ENCODE data around the gene TM4SF20.

Gene TM4SF20

GRCh38 chr2:227326783-227327182 lies 52.3 kb downstream of the TM4SF20 start:
- DNase-seq, result no peak
- in situ Hi-C loops (cut with MboI; ENCODE audit: low pct_unique_long_range_greater_than_20kb, low sequenced_read_pairs), result no loop called here

GRCh38 chr2:227325839-227326195 lies 53.3 kb downstream of the TM4SF20 start:
- in situ Hi-C loops (cut with MboI; ENCODE audit: low pct_unique_long_range_greater_than_20kb, low sequenced_read_pairs), result no loop called here

GRCh38 chr2:227324995-227325838 lies 53.9 kb downstream of the TM4SF20 start, which contains the start of gene MFF:
Gene MFF (plus strand): TSS chr2:227325251. CDS start chr2:227330666, 5,415 bp downstream.
- in situ Hi-C loops (cut with MboI; ENCODE audit: low pct_unique_long_range_greater_than_20kb, low sequenced_read_pairs), result no loop called here
- DNase-seq, result peak; percentile 91

More at GRCh38 chr2:227325839-227326195, 53.3 kb downstream of the TM4SF20 start:
- DNase-seq, result peak; percentile 49

GRCh38 chr2:227324642-227324994 lies 54.5 kb downstream of the TM4SF20 start:
- in situ Hi-C loops (cut with MboI; ENCODE audit: low pct_unique_long_range_greater_than_20kb, low sequenced_read_pairs), result no loop called here
- DNase-seq, result no peak

- in situ Hi-C loops (cut with MboI; ENCODE audit: low pct_unique_long_range_greater_than_20kb, low sequenced_read_pairs), result no loop called here
- DNase-seq, result no peak
Observed at GRCh38 chr2:227323818-227324217, 55.3 kb downstream of the TM4SF20 start.

GRCh38 chr2:227322530-227323205 lies 56.4 kb downstream of the TM4SF20 start:
- in situ Hi-C loops (cut with MboI; ENCODE audit: low pct_unique_long_range_greater_than_20kb, low sequenced_read_pairs), result no loop called here
- DNase-seq, result peak; percentile 44

DNA sequence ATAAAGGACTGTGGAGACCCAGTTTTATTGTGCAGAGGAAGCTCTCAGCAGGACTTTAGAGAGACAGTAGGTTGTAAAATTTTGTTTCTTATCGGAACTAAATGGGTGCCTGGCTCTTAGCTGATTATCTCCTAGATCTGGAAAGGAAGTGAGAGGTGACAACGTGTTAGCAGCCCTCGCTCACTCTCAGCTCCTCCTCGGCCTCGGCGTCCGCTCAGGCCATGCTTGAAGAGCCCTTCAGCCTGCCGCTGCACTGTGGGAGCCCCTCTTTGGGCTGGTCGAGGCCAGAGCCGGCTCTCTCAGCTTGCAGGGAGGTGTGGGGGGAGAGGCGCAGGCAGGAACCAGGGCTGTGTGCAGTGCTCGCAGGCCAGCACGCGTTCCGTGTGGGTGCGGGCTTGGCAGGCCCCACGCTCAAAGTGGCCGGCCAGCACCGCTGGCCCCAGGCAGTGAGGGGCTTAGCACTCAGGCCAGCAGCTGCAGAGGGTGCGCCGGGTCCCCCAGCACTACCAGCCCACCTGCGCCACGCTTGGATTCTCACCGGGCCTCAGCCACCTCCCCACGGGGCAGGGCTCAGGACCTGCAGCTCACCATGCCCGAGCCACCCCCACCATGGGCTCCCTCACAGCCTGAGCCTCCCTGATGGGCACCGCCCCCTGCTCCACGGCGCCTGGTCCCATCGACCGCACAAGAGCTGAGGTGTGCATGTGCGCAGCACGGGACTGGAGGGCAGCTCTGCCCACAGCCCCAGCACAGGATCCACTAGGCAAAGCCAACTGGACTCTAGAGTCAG lies 58.6 kb downstream of the TM4SF20 start:
- DNase-seq, result peak; percentile 51
- in situ Hi-C loops (cut with MboI; ENCODE audit: low pct_unique_long_range_greater_than_20kb, low sequenced_read_pairs), result no loop called here

DNA sequence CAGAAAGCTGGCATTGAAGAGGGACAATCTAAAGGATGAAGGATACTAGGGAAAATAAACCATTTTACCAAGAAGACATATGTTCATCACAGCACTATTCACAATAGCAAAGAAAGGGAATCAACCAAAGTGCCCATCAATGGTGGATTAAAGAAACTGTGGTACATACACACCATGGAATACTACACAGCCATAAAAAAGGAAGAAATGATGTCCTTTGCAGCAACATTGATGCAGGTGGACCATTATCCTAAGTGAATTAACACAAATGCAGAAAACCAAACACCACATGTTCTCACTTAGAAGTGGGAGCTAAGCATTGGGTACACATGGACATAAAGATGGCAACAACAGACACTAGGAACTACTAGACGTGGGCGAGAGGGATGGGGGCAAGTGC lies 61.3 kb downstream of the TM4SF20 start:
- no peak for DNase-seq
- in situ Hi-C loops (cut with MboI; ENCODE audit: low pct_unique_long_range_greater_than_20kb, low sequenced_read_pairs), result no loop called here

DNA sequence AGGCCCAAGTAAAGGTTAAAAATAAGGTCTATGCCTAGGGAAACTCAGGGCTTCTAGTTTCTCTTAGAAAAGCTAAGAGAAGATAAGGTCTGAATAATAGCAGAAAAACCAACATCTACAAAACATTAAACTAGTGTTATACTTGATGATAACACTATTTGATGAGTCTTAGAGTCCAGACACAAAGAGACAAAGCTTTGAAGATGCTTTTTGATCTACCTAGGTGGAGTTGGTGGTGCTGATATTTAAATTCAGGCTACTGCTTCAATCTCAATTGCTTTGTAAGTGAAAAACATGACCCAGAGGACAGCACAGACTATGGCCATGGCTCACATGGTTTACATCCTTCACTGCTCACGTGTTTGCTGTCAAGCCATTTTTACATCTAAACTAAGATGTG lies 65.8 kb downstream of the TM4SF20 start:
- in situ Hi-C loops (cut with MboI; ENCODE audit: low pct_unique_long_range_greater_than_20kb, low sequenced_read_pairs), result no loop called here
- DNase-seq, result no peak

GRCh38 chr2:227312579-227312978 lies 66.5 kb downstream of the TM4SF20 start:
- in situ Hi-C loops (cut with MboI; ENCODE audit: low pct_unique_long_range_greater_than_20kb, low sequenced_read_pairs), result no loop called here
- no peak for DNase-seq

Measured in KBM-7 (cell line).